ENCODE results near the gene LRRC75A. TPM values are rescaled to one million over a fixed set of nuclear protein-coding genes. Genes with fewer than 3 reads are reported as not detected.
A peak's percentile ranks its signal among the peaks of the same experiment; 100 is the strongest.
"Not testable (repeated sequence)": the region's sequence is repeated elsewhere in the genome, so short reads cannot be mapped to it uniquely, and the experiment has no call there.

LRRC75A gene
- total RNA-seq, 1 donor: 1.4 TPM

DNA sequence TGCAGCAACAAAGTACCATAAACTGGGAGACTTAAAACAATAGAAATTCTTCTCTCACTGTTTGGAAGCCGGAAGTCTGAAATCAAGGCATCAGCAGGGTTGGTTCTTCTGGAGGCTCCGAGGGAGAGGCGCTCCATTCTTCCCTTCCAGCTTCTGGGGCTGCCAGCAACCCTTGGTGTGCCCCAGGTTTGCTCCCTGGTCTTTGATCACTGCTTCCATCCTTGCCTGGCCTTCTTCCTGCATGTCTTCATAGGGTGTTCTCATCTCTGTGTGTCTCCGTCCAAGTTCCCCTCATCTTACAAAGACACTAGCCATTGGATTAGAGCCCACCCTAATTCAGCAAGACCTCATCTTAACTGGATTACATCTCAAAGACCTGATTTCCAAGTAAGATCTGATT is 35.3 kb upstream of the LRRC75A start:
- Histone ChIP-seq H3K4me3 (ENCODE audit: insufficient read depth, low read length) (no peak overlapping the region), H3K27ac (ENCODE audit: low read depth, low read length) (no peak overlapping the region), H3K4me1 (ENCODE audit: insufficient read depth, low read length) (peaks cover 10% of the 10 kb centered on the region), H3K9me3 (ENCODE audit: low read depth, low read length) (no peaks in the 10 kb centered on the region), H3K36me3 (ENCODE audit: insufficient read depth, low read length) (no peaks in the 10 kb centered on the region), H3K4me2 (ENCODE audit: insufficient read depth, low read length) (no peak overlapping the region), H3K79me2 (ENCODE audit: insufficient read depth, low read length) (no peaks in the 10 kb centered on the region), H2AFZ (ENCODE audit: low read length) (no peak overlapping the region), H4K20me1 (ENCODE audit: insufficient read depth, low read length) (no peaks in the 10 kb centered on the region), H3K27me3 (ENCODE audit: insufficient read depth, low read length) (peaks cover 54% of the 10 kb centered on the region)
- no peak for DNase-seq (ENCODE audit: insufficient read length, low spot score, missing footprints)
- TF ChIP-seq, protein P1, sequence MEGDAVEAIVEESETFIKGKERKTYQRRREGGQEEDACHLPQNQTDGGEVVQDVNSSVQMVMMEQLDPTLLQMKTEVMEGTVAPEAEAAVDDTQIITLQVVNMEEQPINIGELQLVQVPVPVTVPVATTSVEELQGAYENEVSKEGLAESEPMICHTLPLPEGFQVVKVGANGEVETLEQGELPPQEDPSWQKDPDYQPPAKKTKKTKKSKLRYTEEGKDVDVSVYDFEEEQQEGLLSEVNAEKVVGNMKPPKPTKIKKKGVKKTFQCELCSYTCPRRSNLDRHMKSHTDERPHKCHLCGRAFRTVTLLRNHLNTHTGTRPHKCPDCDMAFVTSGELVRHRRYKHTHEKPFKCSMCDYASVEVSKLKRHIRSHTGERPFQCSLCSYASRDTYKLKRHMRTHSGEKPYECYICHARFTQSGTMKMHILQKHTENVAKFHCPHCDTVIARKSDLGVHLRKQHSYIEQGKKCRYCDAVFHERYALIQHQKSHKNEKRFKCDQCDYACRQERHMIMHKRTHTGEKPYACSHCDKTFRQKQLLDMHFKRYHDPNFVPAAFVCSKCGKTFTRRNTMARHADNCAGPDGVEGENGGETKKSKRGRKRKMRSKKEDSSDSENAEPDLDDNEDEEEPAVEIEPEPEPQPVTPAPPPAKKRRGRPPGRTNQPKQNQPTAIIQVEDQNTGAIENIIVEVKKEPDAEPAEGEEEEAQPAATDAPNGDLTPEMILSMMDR (IDR thresholded peaks at IDR 0.05; ENCODE audit: extremely low read depth, low read depth, low read length): no peak

DNA sequence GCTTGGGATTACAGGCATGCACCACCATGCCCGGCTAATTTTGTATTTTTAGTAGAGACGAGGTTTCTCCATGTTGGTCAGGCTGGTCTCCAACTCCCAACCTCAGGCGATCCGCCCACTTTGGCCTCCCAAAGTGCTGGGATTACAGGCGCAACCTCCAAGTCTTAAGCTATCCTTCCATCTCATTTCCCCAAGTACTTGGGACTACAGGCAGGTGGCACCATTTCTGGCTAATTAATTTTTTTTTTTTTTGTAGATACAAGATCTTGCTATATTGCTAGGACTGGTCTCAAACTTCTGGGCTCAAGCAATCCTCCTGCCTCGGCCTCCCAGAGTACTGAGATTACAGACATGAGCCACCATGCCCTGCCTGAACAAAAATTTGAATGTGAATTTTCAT is 33.6 kb upstream of the LRRC75A start:
- TF ChIP-seq, protein P1 (IDR thresholded peaks at IDR 0.05; ENCODE audit: extremely low read depth, low read depth, low read length): peak; percentile 14
- H3K4me3 ChIP-seq (ENCODE audit: insufficient read depth, low read length); H4K20me1 ChIP-seq (ENCODE audit: insufficient read depth, low read length); H3K9me3 ChIP-seq (ENCODE audit: low read depth, low read length); DNase-seq (ENCODE audit: insufficient read length, low spot score, missing footprints); H3K27ac ChIP-seq (ENCODE audit: low read depth, low read length); H3K79me2 ChIP-seq (ENCODE audit: insufficient read depth, low read length); H3K36me3 ChIP-seq (ENCODE audit: insufficient read depth, low read length); H2AFZ ChIP-seq (ENCODE audit: low read length): not testable (repeated sequence)
- peaks cover 50% of the 10 kb centered on the region for H3K27me3 ChIP-seq (ENCODE audit: insufficient read depth, low read length)
- H3K4me2 ChIP-seq (ENCODE audit: insufficient read depth, low read length): peak overlapping the region; percentile 21
- peaks cover 13% of the 10 kb centered on the region for H3K4me1 ChIP-seq (ENCODE audit: insufficient read depth, low read length)

DNA sequence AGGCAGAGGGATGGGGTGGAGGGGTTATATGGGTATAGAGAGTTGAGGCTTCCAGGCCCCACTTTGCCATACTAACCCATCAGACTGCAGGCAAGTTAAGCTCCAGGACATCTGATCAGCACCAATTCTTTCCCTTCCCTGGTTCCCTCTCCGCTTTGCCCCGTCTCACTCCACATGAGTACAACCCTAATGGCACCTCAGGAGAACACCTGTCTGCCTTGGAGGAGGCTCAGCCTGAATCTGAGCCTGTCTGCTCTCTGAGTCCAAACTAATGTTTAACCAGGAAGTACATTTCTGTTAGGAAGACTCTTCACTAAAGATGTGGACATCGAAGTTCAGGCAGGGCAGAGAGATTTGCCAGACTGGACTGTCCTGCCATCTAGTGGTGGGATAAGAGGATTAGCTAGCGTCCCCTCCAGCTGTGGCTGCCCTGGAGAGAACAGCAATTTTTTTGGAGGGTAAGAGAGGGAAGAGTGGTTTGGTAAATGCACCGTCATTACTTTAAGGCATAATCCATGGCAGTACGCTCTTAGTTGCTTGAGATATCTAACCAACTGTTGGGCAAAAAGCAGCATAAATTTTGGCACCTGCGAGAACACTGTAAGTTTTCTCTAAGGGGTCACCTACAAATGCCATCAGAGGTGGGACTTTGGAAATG is 29.2 kb upstream of the LRRC75A start:
- DNase-seq (ENCODE audit: insufficient read length, low spot score, missing footprints): peak; percentile 90
- H3K79me2 ChIP-seq (ENCODE audit: insufficient read depth, low read length): no peaks in the 10 kb centered on the region
- TF ChIP-seq, protein P1 (IDR thresholded peaks at IDR 0.05; ENCODE audit: extremely low read depth, low read depth, low read length): peak; percentile 94
- H3K4me3 ChIP-seq (ENCODE audit: insufficient read depth, low read length): no peak overlapping the region
- H3K4me2 ChIP-seq (ENCODE audit: insufficient read depth, low read length): no peak overlapping the region
- peaks cover 11% of the 10 kb centered on the region for H3K27me3 ChIP-seq (ENCODE audit: insufficient read depth, low read length)
- no peak overlapping the region for H3K27ac ChIP-seq (ENCODE audit: low read depth, low read length)
- H3K4me1 ChIP-seq (ENCODE audit: insufficient read depth, low read length): peaks cover 24% of the 10 kb centered on the region
- no peaks in the 10 kb centered on the region for H4K20me1 ChIP-seq (ENCODE audit: insufficient read depth, low read length)
- no peaks in the 10 kb centered on the region for H3K9me3 ChIP-seq (ENCODE audit: low read depth, low read length)
- H2AFZ ChIP-seq (ENCODE audit: low read length): peak overlapping the region; percentile 97
- no peaks in the 10 kb centered on the region for H3K36me3 ChIP-seq (ENCODE audit: insufficient read depth, low read length)

DNA sequence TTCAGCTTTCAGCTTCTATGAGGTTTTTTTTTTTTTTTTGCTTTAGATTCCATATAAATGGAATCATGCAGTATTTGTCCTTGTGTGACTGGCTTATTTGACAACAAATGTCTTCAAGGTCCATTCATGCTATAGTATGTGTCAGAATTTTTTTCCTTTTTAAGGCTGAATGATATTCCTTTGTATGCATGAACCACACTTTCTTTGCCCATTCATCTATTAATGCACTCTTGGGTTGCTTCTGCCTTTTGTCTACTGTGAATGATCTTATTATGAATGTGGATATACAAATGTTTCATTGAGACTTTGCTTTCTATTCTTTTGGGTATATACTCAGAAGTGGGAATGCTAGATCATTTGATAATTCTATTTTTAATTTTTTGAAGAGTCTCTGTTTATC is 27.0 kb upstream of the LRRC75A start:
- Histone ChIP-seq H3K4me1 (ENCODE audit: insufficient read depth, low read length) (peaks cover 16% of the 10 kb centered on the region), H4K20me1 (ENCODE audit: insufficient read depth, low read length) (no peaks in the 10 kb centered on the region), H3K36me3 (ENCODE audit: insufficient read depth, low read length) (no peaks in the 10 kb centered on the region), H3K27ac (ENCODE audit: low read depth, low read length) (no peak overlapping the region), H3K4me2 (ENCODE audit: insufficient read depth, low read length) (no peak overlapping the region), H3K4me3 (ENCODE audit: insufficient read depth, low read length) (no peak overlapping the region), H2AFZ (ENCODE audit: low read length) (no peak overlapping the region), H3K9me3 (ENCODE audit: low read depth, low read length) (no peaks in the 10 kb centered on the region), H3K79me2 (ENCODE audit: insufficient read depth, low read length) (no peaks in the 10 kb centered on the region), H3K27me3 (ENCODE audit: insufficient read depth, low read length) (peaks cover 8% of the 10 kb centered on the region)
- TF ChIP-seq, protein P1 (IDR thresholded peaks at IDR 0.05; ENCODE audit: extremely low read depth, low read depth, low read length): no peak
- no peak for DNase-seq (ENCODE audit: insufficient read length, low spot score, missing footprints)
